Liver (tissue), 9 donors: ENCODE measurements around the gene ANO4. TPM values are rescaled to one million over a fixed set of nuclear protein-coding genes. Genes with fewer than 3 reads are reported as not detected.
"Not testable (repeated sequence)": the region's sequence is repeated elsewhere in the genome, so short reads cannot be mapped to it uniquely, and the experiment has no call there.

ENCODE experiments used
- DNase-seq: peaks from one replicate; pipeline ENCODE4 v3.0.0-alpha.2; 2017; ENCODE audit warnings: low spot score
- H3K27ac ChIP-seq, 2 donors: one replicate each; pipeline ENCODE4 v1.7.0; 2013; ENCODE audit warnings: inconsistent platforms in 2 of 2, low read length in 2 of 2, control low read depth in 1 of 2, low read depth in 1 of 2, mild to moderate bottlenecking in 1 of 2
- H3K27me3 ChIP-seq, 4 donors: one replicate each; pipeline versions ENCODE4 v1.6.1 to v1.7.0; 2013; ENCODE audit warnings: low read length in 3 of 4, inconsistent platforms in 1 of 4, mild to moderate bottlenecking in 1 of 4, moderate library complexity in 1 of 4; ENCODE audit not compliant: control insufficient read depth in 4 of 4, insufficient read depth in 4 of 4
- H3K36me3 ChIP-seq, 4 donors: one replicate each; pipeline versions ENCODE4 v1.6.1 to v1.7.0; 2013; ENCODE audit warnings: low read length in 3 of 4, mild to moderate bottlenecking in 3 of 4, low read depth in 1 of 4, moderate library complexity in 1 of 4; ENCODE audit not compliant: control insufficient read depth in 4 of 4, insufficient read depth in 3 of 4
- H3K4me1 ChIP-seq, 4 donors: one replicate each; pipeline versions ENCODE4 v1.6.1 to v1.7.0; 2013; ENCODE audit warnings: low read length in 3 of 4, mild to moderate bottlenecking in 3 of 4, moderate library complexity in 1 of 4; ENCODE audit not compliant: control insufficient read depth in 4 of 4, insufficient read depth in 4 of 4
- H3K4me3 ChIP-seq, 3 donors: one replicate each; pipeline versions ENCODE4 v1.6.1 to v1.7.0; 2013; ENCODE audit warnings: low read length in 3 of 3, control low read depth in 1 of 3, low read depth in 1 of 3, mild to moderate bottlenecking in 1 of 3
- H3K9ac ChIP-seq, 2 donors: one replicate each; pipeline ENCODE4 v1.7.0; 2013; ENCODE audit warnings: low read length in 2 of 2, mild to moderate bottlenecking in 2 of 2, moderate library complexity in 2 of 2, control low read depth in 1 of 2, low read depth in 1 of 2
- H3K9me3 ChIP-seq, 4 donors: one replicate each; pipeline versions ENCODE4 v1.6.1 to v1.7.0; 2013; ENCODE audit warnings: low read length in 3 of 4; ENCODE audit not compliant: control insufficient read depth in 4 of 4
- EGR1 ChIP-seq, 2 donors: IDR thresholded peaks; 2 replicates each; pipeline ENCODE4 v1.6.1; 2016 to 2018; ENCODE audit warnings: antibody characterized with exemption in 2 of 2, low read depth in 2 of 2
- FOXA2 ChIP-seq: IDR thresholded peaks from 2 replicates; pipeline ENCODE4 v1.6.1; 2016; ENCODE audit warnings: antibody characterized with exemption
- GABPA ChIP-seq, 2 donors: IDR thresholded peaks in 1 of 2; conservative IDR thresholded peaks in 1 of 2; 2 replicates each; pipeline ENCODE4 v1.6.1; 2016; ENCODE audit warnings: antibody characterized with exemption in 2 of 2, mild to moderate bottlenecking in 1 of 2, moderate library complexity in 1 of 2
- HNF4G ChIP-seq: IDR thresholded peaks from 2 replicates; pipeline ENCODE4 v1.6.1; 2016; ENCODE audit warnings: antibody characterized with exemption
- JUND ChIP-seq, 2 donors: IDR thresholded peaks; 2 replicates each; pipeline ENCODE4 v1.6.1; 2016; ENCODE audit warnings: antibody characterized with exemption in 2 of 2
- NR2F2 ChIP-seq: IDR thresholded peaks from 2 replicates; pipeline ENCODE4 v1.6.1; 2016; ENCODE audit warnings: antibody characterized with exemption
- RAD21 ChIP-seq, 2 donors: IDR thresholded peaks; 2 replicates each; pipeline ENCODE4 v1.6.1; 2016; ENCODE audit warnings: antibody characterized with exemption in 2 of 2, mild to moderate bottlenecking in 2 of 2
- RXRA ChIP-seq, 2 donors: IDR thresholded peaks; 2 replicates each; pipeline ENCODE4 v1.6.1; 2017 to 2018; ENCODE audit warnings: antibody characterized with exemption in 2 of 2, mild to moderate bottlenecking in 1 of 2
- SP1 ChIP-seq: IDR thresholded peaks from 2 replicates; pipeline ENCODE4 v1.6.1; 2018; ENCODE audit warnings: antibody characterized with exemption, mild to moderate bottlenecking
- TAF1 ChIP-seq: conservative IDR thresholded peaks from 2 replicates; pipeline ENCODE4 v1.6.1; 2016; ENCODE audit warnings: antibody characterized with exemption, mild to moderate bottlenecking
- YY1 ChIP-seq: IDR thresholded peaks from 2 replicates; pipeline ENCODE4 v1.6.1; 2016; ENCODE audit warnings: antibody characterized with exemption, mild to moderate bottlenecking
- WGBS: extraction: QIAGEN DNeasy Blood & Tissue Kit; methylation state at CpG from one replicate; pipeline ENCODE4 v1.1.7; 2013; 5-methylcytosine and 5-hydroxymethylcytosine counted together
- polyA plus RNA-seq, 2 donors: library from polyadenylated mRNA; stranded (reverse) in 1 of 2; unstranded in 1 of 2; fragments of 200-250 nt in 1 of 2; fragments of >200 nt in 1 of 2; fragmentation: Nextera tagmentation in 1 of 2; extraction: Ambion mirVana in 1 of 2; gene quantifications; one replicate each; pipeline versions ENCODE4 v1.2.1 to v1.2.3, GENCODE V29; 2013 to 2015
- total RNA-seq, 2 donors: library from RNA; depleted of rRNA; stranded (reverse); fragments of >200 nt; gene quantifications; one replicate each; pipeline ENCODE4 v1.2.3, GENCODE V29; 2014
- TF ChIP-seq, protein P1 (sequence below): IDR thresholded peaks from 2 replicates; pipeline ENCODE4 v1.6.1; 2016; ENCODE audit warnings: antibody characterized with exemption
- TF ChIP-seq, protein P2 (sequence below): IDR thresholded peaks from 2 replicates; pipeline ENCODE4 v1.6.1; 2016; ENCODE audit warnings: antibody characterized with exemption
- TF ChIP-seq, protein P3 (sequence below): IDR thresholded peaks from 2 replicates; pipeline ENCODE4 v1.6.1; 2016; ENCODE audit warnings: antibody characterized with exemption
- donor health status: healthy.
- donor health status: healthy.
- donor health status: healthy.
- donor health status: healthy.
- donor health status: healthy.

Gene ANO4
- total and polyA plus RNA-seq, 4 donors, result 0.08 to 2.2 (median 0.17) TPM; not detected in 1

DNA sequence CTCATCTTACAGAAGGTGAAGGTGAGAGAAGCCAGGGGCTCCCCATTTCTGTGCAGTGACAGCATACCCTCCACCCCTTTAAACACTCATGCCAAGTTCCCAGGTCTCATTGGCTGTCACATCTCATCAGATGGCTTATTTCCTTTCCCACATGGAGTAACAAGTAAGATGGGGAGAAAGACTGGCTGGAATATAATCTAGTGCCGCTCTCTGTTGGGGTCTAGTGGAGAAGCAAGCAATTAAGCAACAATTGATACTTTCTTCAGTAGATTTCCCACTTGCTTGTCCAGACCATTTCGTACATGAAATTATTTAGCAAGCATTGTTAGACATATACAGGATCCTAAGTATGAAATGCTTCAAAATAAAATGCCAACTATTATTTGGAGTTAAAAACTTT, 323.3 kb downstream of the ANO4 start:
- Histone ChIP-seq H3K4me1 (no peaks in the 10 kb centered on the region), H3K36me3 (no peaks in the 10 kb centered on the region), H3K4me3 (no peak overlapping the region), H3K27ac (no peak overlapping the region), H3K9ac (no peak overlapping the region), H3K27me3 (peaks cover 0 to 3% (median 0%) of the 10 kb centered on the region in 4 donors), H3K9me3 (peaks cover 0 to 9% (median 2%) of the 10 kb centered on the region in 4 donors)
- 79% methylated on average over 2 of the region's 2 CpGs for WGBS
- no peak for DNase-seq
- TF ChIP-seq RXRA (IDR thresholded peaks at IDR 0.05), result no peak
- TF ChIP-seq, protein P1, sequence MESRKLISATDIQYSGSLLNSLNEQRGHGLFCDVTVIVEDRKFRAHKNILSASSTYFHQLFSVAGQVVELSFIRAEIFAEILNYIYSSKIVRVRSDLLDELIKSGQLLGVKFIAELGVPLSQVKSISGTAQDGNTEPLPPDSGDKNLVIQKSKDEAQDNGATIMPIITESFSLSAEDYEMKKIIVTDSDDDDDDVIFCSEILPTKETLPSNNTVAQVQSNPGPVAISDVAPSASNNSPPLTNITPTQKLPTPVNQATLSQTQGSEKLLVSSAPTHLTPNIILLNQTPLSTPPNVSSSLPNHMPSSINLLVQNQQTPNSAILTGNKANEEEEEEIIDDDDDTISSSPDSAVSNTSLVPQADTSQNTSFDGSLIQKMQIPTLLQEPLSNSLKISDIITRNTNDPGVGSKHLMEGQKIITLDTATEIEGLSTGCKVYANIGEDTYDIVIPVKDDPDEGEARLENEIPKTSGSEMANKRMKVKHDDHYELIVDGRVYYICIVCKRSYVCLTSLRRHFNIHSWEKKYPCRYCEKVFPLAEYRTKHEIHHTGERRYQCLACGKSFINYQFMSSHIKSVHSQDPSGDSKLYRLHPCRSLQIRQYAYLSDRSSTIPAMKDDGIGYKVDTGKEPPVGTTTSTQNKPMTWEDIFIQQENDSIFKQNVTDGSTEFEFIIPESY, result no peak

DNA sequence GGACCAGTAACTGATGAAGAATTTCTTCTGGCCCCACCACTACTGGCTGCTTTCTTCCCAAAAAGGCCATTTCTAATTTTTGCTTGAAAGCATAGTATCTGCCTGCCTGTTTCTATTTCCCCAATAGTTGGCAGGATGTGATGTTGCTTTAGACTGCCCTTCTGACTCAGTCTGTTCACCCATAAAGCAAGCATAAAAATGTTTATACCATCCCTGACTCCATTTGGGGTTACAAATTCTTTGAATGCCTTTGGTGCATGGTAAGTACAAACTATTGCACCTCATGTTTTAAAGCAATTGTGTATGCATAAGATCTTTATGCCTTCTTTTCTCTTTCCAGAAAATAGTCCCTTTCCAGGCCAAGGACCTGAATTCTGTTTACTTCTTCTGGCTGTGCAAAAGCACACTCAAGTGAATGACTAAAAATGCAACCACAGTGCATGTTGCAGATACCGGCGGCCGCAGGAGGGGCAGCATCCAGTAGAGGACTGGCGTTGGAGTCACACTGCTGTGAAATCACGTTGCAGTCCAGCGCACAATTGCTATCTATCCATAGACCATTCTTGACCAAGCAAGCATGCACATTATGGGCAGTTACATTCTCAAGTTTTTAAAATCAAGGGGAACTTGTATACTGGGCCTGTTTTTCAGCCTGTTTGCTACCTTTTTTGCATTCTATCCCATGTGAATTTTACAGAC, 333.1 kb downstream of the ANO4 start:
- Histone ChIP-seq H3K9me3 (no peaks in the 10 kb centered on the region), H3K36me3 (no peaks in the 10 kb centered on the region)

DNA sequence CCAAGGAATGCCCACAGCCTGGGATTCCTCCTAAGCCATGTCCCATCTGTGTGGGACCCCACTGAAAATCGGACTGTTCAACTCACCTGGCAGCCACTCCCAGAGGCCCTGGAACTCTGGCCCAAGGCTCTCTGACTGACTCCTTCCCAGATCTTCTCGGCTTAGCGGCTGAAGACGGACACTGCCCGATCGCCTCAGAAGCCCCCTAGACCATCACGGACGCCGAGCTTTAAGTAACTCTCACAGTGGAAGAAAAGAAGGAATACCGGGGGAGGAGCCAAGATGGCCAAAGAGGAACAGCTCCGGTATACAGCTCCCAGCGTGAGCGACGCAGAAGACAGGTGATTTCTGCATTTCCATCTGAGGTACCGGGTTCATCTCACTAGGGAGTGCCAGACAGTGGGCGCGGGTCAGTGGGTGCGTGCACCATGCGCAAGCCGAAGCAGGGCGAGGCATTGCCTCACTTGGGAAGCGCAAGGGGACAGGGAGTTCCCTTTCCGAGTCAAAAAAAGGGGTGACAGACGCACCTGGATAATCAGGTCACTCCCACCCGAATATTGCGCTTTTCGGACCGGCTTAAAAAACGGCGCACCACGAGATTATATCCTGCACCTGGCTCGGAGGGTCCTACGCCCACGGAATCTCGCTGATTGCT, 351.3 kb downstream of the ANO4 start:
- not testable (repeated sequence) for H3K27me3 ChIP-seq, H3K9me3 ChIP-seq, H3K27ac ChIP-seq, DNase-seq, H3K4me1 ChIP-seq, H3K36me3 ChIP-seq, H3K9ac ChIP-seq, H3K4me3 ChIP-seq
- 85% methylated on average over 35 of the region's 35 CpGs for WGBS

More for the DNA sequence above, 333.1 kb downstream of the ANO4 start:
- TF ChIP-seq HNF4G (no peak), RXRA (IDR thresholded peaks at IDR 0.05) (no peak), TAF1 (no peak), JUND (IDR thresholded peaks at IDR 0.05) (no peak), FOXA2 (no peak), SP1 (no peak), GABPA (IDR thresholded peaks at IDR 0.05 in 1 of 2, conservative IDR thresholded peaks at IDR 0.05 in 1 of 2) (no peak), NR2F2 (no peak), RAD21 (IDR thresholded peaks at IDR 0.05) (no peak), EGR1 (IDR thresholded peaks at IDR 0.05; ENCODE audit: low read depth in 2 of 2) (no peak), YY1 (no peak)
- TF ChIP-seq, protein P2, sequence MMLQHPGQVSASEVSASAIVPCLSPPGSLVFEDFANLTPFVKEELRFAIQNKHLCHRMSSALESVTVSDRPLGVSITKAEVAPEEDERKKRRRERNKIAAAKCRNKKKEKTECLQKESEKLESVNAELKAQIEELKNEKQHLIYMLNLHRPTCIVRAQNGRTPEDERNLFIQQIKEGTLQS, result no peak
- TF ChIP-seq, protein P3, sequence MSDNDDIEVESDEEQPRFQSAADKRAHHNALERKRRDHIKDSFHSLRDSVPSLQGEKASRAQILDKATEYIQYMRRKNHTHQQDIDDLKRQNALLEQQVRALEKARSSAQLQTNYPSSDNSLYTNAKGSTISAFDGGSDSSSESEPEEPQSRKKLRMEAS, result no peak
- TF ChIP-seq, protein P1, result no peak
- H3K9ac ChIP-seq, result no peak overlapping the region
- DNase-seq, result no peak
- H3K27me3 ChIP-seq, result no peaks in the 10 kb centered on the region
- no peaks in the 10 kb centered on the region for H3K4me1 ChIP-seq
- no peak overlapping the region for H3K27ac ChIP-seq
- no peak overlapping the region for H3K4me3 ChIP-seq
- 82% methylated on average over 6 of the region's 6 CpGs for WGBS
